Mucosa of stomach (tissue), 1 donor: ENCODE results near the gene JAG1.
A peak's percentile ranks its signal among the peaks of the same experiment; 100 is the strongest.

Source experiments
- H3K27me3 ChIP-seq: one replicate; pipeline ENCODE4 v1.7.0; 2013; ENCODE audit warnings: mild to moderate bottlenecking, low read length; ENCODE audit not compliant: control insufficient read depth, insufficient read depth
- H3K36me3 ChIP-seq: one replicate; pipeline ENCODE4 v1.7.0; 2013; ENCODE audit warnings: low read length; ENCODE audit not compliant: control insufficient read depth, insufficient read depth
- H3K4me1 ChIP-seq: one replicate; pipeline ENCODE4 v1.7.0; 2013; ENCODE audit warnings: mild to moderate bottlenecking, low read length; ENCODE audit not compliant: control insufficient read depth, insufficient read depth
- H3K4me3 ChIP-seq: one replicate; pipeline ENCODE4 v1.7.0; 2013; ENCODE audit warnings: low read length
- H3K9ac ChIP-seq: one replicate; pipeline ENCODE4 v1.7.0; 2013; ENCODE audit warnings: mild to moderate bottlenecking, low read length, moderate library complexity
- H3K9me3 ChIP-seq: one replicate; pipeline ENCODE4 v1.7.0; 2013; ENCODE audit warnings: mild to moderate bottlenecking, low read length, moderate library complexity; ENCODE audit not compliant: control insufficient read depth
- donor health status: Pancreatic carcinoma.

JAG1 gene

DNA sequence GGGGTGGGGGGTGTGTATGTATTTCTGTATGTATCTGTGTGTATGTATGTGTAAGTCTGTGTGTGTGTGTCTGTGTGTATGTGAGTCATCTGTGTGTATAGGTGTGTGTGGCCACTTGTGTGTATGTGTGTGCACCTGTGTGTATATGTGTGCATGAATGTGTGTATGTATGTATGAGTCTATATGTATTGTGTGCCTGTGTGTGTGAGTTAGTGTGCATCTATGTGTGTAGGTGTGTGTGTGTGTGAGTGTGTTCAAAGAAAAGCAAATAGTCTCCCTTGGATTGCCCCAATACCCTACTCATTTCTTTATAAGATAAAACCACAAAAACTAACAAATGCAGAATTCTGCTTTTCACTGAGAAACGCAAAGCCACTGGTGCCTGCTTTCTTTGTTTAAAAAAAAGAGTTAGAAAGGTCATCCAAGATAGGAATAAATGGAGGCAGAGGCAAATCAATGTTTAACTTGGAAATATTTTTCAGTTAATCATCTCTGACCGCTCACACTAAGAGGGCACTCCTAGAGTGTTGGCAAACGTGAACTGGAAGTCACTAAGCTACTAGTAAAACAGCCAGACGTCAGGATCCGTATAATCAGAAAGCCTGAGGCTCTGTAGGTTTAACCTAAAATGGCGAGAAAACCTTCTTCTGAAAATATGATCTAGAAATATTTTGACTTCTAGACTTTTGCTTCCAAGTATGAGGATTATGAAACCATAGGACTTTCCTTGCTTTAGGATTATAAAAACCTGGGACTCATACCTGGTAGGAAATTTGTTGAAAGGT is 37.4 kb upstream of the JAG1 start:
- Histone ChIP-seq H3K9me3 (no peaks in the 10 kb centered on the region), H3K4me1 (peaks cover 44% of the 10 kb centered on the region), H3K27me3 (no peaks in the 10 kb centered on the region), H3K4me3 (peak overlapping the region; percentile 20), H3K36me3 (no peaks in the 10 kb centered on the region), H3K9ac (peak overlapping the region; percentile 73)

DNA sequence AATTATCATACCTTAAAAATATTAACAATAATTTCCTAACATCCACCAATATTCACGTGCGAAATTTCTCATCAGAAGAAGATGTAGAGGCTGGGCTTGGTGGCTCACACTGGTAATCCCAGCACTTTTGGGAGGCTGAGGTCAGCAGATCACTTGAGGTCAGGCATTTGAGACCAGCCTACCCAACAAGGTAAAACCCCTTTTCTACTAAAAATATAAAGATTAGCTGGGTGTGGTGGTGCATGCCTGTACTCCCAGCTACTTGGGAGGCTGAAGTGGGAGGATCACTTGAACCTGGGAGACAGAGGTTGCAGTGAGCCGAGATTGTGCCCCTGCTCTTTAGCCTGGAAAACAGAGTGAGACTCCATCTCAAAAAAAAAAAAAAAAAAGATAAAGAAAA is 36.1 kb upstream of the JAG1 start:
- Histone ChIP-seq H3K9me3 (no peaks in the 10 kb centered on the region), H3K27me3 (no peaks in the 10 kb centered on the region), H3K4me3 (no peak overlapping the region), H3K4me1 (peaks cover 50% of the 10 kb centered on the region), H3K36me3 (no peaks in the 10 kb centered on the region), H3K9ac (no peak overlapping the region)

DNA sequence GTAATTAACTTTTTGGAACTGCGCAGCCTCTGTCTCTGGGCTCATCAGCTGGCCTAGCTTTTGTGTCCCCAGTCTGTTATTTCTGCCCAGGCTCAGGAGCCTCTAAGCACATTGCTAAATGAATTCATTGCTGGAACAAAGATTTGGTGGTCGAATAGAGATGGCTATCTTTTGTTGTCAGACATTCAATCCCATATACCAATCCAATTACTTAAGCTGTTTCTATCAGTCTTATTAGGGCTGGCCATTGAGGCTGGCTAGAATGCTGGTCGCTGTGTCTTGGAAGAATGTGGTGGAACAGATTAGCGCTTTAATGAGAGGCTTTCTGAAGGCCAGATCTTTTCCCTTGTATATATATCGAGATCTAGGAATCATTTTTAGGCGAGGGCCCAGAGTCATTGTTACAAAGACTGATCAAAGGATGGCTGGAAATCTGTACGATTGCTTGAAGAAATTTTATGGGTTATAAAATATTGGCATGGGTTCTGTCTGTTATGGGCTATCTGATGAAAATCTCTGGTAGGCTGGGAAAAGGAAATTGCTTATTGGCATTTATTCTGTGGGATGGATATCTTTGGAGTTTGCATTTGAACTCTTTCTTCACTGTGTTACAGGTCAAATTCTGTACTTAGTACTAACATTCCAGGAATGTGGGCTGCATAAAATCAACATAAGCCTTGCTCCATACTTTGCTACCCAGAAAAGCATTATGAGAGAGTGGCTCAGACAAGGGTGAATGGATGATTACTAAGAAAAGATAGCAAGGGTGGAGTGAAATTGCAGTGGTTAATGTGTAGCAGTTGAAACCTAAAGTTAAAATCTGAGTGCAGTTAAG is 34.8 kb upstream of the JAG1 start:
- no peaks in the 10 kb centered on the region for H3K27me3 ChIP-seq
- no peaks in the 10 kb centered on the region for H3K36me3 ChIP-seq
- H3K4me1 ChIP-seq = peaks cover 42% of the 10 kb centered on the region
- H3K9me3 ChIP-seq = no peaks in the 10 kb centered on the region
- H3K4me3 ChIP-seq = no peak overlapping the region
- H3K9ac ChIP-seq = no peak overlapping the region

DNA sequence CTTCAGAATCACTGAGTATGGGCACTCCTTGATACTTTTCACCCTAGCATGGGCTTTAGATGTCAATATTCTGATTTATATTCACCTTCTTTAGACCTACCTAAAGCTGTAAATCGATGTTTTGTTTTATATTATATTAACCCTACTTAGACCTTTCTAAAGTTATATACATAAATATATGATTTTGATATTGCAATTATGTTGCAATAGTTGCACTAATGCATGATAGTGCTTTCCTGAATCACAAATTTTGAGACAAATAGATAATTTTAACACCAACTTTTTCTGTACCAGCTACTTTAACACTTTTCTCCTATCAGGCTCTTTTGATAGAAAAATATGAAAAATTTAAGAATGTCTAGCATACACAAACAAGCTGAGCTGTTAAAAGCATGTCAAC is 34.0 kb upstream of the JAG1 start:
- no peaks in the 10 kb centered on the region for H3K36me3 ChIP-seq
- H3K9me3 ChIP-seq = no peaks in the 10 kb centered on the region
- H3K9ac ChIP-seq = no peak overlapping the region
- no peak overlapping the region for H3K4me3 ChIP-seq
- peaks cover 35% of the 10 kb centered on the region for H3K4me1 ChIP-seq
- H3K27me3 ChIP-seq = no peaks in the 10 kb centered on the region

DNA sequence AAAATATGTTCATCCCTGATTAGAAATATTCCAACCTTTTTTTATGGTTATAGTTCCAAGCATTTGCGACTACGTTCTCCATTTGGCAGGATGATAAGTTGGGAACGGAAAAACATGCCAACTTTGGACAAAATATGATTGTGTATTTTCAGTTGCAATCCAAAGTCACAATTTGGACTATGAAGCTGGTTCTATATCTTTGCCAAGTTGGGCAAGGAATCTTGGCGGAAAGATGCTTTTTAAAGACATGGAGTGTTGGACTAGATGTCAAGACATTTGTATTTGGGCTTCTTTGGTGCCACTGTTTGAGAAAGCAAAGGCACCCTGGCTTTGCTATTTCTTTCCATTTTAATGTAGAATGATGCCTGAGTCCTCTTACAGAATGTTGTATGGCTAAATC is 33.3 kb upstream of the JAG1 start:
- Histone ChIP-seq H3K4me3 (no peak overlapping the region), H3K4me1 (peaks cover 35% of the 10 kb centered on the region), H3K27me3 (no peaks in the 10 kb centered on the region), H3K9ac (no peak overlapping the region), H3K36me3 (no peaks in the 10 kb centered on the region), H3K9me3 (no peaks in the 10 kb centered on the region)

DNA sequence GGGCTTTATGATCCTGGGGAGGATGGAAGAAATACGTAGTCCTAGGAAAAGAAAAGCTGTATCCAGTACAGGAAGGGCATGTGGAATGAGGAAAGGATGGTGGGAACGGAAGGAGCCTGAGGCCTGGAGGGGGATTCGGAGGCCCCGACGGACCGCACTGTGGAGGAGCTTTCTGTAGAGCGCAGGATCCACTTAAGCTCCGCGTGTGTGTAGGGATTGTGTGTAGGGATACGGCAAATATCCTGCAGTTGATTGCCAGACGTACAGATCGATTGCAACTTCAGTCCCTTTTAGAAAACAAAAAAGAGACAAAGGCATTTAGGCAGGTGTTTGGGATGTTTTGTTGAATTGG is 32.6 kb upstream of the JAG1 start:
- Histone ChIP-seq H3K9me3 (no peaks in the 10 kb centered on the region), H3K36me3 (no peaks in the 10 kb centered on the region), H3K4me1 (peaks cover 35% of the 10 kb centered on the region)

DNA sequence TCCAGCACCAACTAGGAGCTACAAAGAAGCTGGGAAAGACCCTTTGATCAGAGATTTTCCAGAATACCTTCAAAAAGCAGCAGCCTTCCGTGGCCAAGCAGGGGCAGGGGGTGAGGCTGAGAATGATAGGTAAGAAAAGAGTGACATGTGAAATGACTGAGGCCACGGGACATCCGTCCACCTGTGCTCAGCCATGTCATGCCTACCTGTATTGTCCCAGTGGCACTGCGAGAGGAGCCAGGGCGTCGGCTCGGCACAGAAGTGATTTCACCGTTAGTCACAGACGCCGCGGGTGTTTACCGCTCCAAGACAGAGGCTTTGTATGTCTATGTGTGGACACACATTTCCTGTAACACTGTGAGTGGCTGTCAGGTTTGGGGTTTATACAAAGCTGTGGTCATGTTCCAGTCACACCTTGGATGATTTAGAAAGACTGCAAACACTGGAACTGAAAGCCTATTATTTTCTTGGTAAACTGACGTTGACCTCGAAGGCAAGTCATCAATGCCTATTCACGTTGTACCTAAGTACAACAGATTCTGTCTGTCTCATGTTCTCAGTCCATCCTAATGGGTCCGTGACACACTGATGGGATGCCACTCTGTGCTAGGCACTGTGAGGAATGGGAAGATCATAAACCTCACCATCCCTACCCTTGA is 32.1 kb upstream of the JAG1 start:
- no peaks in the 10 kb centered on the region for H3K9me3 ChIP-seq
- H3K9ac ChIP-seq = no peak overlapping the region
- peaks cover 33% of the 10 kb centered on the region for H3K4me1 ChIP-seq
- H3K36me3 ChIP-seq = no peaks in the 10 kb centered on the region
- H3K4me3 ChIP-seq = no peak overlapping the region
- H3K27me3 ChIP-seq = no peaks in the 10 kb centered on the region

More for the DNA sequence above, 32.6 kb upstream of the JAG1 start:
- Histone ChIP-seq H3K4me3 (no peak overlapping the region), H3K9ac (no peak overlapping the region), H3K27me3 (no peaks in the 10 kb centered on the region)

DNA sequence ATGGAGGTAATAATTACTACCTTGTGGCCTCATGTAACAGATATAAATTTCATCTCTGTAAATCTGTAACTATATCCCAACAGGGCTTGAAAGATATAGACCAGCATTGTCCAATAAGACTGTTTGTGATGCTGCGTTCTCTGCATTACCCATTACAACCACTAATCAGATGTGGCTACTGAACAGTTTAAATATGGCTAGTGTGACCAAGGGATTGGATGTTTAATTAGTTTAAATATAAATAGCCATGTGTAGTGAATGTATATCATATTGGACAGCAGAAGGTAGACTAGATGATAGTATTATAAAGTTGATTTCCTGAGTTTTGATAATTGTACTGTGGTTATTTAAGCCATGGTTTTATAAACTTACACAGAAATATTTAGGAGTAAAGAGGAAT is 27.8 kb upstream of the JAG1 start:
- H3K4me1 ChIP-seq = peaks cover 40% of the 10 kb centered on the region
- H3K36me3 ChIP-seq = no peaks in the 10 kb centered on the region
- H3K9ac ChIP-seq = no peak overlapping the region
- no peak overlapping the region for H3K4me3 ChIP-seq
- H3K9me3 ChIP-seq = no peaks in the 10 kb centered on the region
- no peaks in the 10 kb centered on the region for H3K27me3 ChIP-seq

DNA sequence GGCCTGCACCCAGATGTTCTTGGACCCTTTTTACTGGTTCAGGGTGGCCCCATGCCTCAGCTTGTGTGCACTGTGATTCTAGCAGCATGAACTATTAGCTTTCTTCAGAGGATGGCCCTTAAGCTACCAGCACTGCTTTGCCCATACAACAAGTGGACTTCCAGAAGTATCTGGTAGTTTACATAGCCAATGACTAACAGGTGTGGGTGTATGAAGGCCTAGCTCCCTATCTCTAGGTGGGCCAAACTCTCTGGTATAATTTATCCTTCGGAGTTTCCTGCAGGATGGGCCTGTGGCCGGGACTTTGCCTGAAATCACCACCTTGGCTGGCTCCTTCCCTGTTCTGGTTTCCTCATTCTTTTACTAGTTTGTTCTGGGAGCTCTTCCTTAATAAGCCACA is 26.1 kb upstream of the JAG1 start:
- no peak overlapping the region for H3K4me3 ChIP-seq
- peak overlapping the region; percentile 11 for H3K9ac ChIP-seq
- no peaks in the 10 kb centered on the region for H3K36me3 ChIP-seq
- H3K9me3 ChIP-seq = no peaks in the 10 kb centered on the region
- peaks cover 27% of the 10 kb centered on the region for H3K4me1 ChIP-seq
- H3K27me3 ChIP-seq = no peaks in the 10 kb centered on the region

DNA sequence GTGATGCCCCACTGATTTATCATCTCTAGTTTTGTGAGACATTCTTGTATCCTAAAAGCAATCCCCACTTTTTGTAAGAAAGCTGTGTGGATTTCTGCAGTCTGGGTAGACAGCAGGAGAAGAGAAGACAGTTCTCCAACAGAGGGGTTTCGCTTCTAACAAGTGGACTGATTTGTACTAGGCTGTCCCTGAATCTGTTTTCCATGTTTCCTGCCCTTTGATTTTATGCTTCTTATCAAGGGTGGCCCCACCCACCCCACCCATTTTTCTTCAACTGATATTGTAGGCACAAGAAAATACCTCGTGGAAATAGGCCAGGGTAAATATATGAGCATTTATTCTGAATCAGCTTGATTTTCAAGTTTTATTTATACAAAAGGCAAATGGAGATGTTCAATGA is 25.7 kb upstream of the JAG1 start:
- no peaks in the 10 kb centered on the region for H3K27me3 ChIP-seq
- H3K9ac ChIP-seq = no peak overlapping the region
- no peaks in the 10 kb centered on the region for H3K9me3 ChIP-seq
- H3K4me1 ChIP-seq = peaks cover 27% of the 10 kb centered on the region
- no peaks in the 10 kb centered on the region for H3K36me3 ChIP-seq
- no peak overlapping the region for H3K4me3 ChIP-seq

DNA sequence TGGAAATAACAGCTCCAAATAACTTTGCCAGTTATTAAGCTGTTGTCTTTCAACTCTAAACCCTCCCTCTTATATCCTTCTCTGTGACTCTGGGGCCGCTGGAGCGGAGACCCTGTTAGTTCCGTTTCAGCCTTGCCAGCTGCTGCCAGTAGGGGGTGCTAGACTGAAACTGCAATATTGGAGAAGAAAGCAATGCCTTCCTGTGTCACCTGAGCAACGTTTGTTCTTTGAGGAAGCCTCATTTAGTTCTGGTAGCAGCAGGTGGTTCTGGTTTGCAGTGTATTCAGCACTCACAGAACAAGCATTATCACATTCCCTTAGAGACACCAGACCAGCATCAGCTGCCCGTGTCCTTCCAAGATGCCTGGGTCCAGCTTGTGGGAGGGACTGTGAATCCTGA is 22.9 kb upstream of the JAG1 start:
- peaks cover 27% of the 10 kb centered on the region for H3K4me1 ChIP-seq

DNA sequence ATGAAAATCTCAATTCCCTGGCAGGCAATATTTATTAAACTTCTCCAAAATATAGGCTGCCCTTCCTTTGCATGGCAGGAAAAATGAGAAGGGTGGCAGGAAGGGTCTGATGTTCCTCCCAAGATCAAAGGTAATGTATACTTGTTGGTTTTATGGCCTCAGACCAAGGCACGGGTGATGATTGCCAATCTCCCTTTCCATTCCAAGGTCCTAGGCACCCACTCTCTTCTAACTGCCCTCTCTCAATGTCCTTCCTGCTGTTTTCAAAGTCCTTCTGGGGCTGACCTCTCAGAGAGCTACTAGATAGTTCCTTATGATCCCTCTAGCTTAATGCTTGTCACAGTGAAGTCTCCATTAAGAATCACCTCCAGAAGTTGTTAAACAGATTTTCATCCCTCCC is 15.6 kb upstream of the JAG1 start:
- no peak overlapping the region for H3K4me3 ChIP-seq
- H3K36me3 ChIP-seq = no peaks in the 10 kb centered on the region
- H3K27me3 ChIP-seq = no peaks in the 10 kb centered on the region
- H3K9ac ChIP-seq = no peak overlapping the region
- H3K9me3 ChIP-seq = no peaks in the 10 kb centered on the region
- H3K4me1 ChIP-seq = no peaks in the 10 kb centered on the region

More for the DNA sequence above, 22.9 kb upstream of the JAG1 start:
- no peaks in the 10 kb centered on the region for H3K27me3 ChIP-seq
- no peak overlapping the region for H3K9ac ChIP-seq
- no peaks in the 10 kb centered on the region for H3K36me3 ChIP-seq
- H3K4me3 ChIP-seq = no peak overlapping the region
- H3K9me3 ChIP-seq = no peaks in the 10 kb centered on the region
